Activated naive CD8-positive, alpha-beta T cell treated with anti-CD3 and anti-CD28 coated beads, Interleukin-2, amount 50 U/mL, for 24 hours (primary cell): ENCODE measurements around the gene HPCAL1.
A peak's percentile ranks its signal among the peaks of the same experiment; 100 is the strongest.

Experiments
- ATAC-seq: fragments of 150-1000 bp; cut with Tn5 transposase; one replicate; pipeline ENCODE4 v1.10.0; 2021
- DNase-seq: peaks from one replicate; pipeline ENCODE4 v3.0.0; 2021
- H3K27ac Mint-ChIP-seq: one replicate; pipeline ENCODE4 v1.8.0; 2021; ENCODE audit warnings: mild to moderate bottlenecking, mixed read lengths
- H3K27me3 Mint-ChIP-seq: one replicate; pipeline ENCODE4 v1.8.0; 2021; ENCODE audit warnings: mixed read lengths
- H3K36me3 Mint-ChIP-seq: one replicate; pipeline ENCODE4 v1.8.0; 2021; ENCODE audit warnings: low read depth, mixed read lengths
- H3K4me1 Mint-ChIP-seq: one replicate; pipeline ENCODE4 v1.8.0; 2021; ENCODE audit warnings: mixed read lengths
- H3K4me3 Mint-ChIP-seq: one replicate; pipeline ENCODE4 v1.8.0; 2021; ENCODE audit warnings: mild to moderate bottlenecking, moderate library complexity, mixed read lengths
- H3K9me3 Mint-ChIP-seq: one replicate; pipeline ENCODE4 v1.8.0; 2021; ENCODE audit warnings: mixed read lengths

Gene HPCAL1

GRCh38 chr2:10325278-10326145 lies 22.8 kb downstream of the HPCAL1 start:
- Mint-ChIP-seq H3K9me3 (peaks cover 5% of the 10 kb centered on the region), H3K36me3 (peaks cover 15% of the 10 kb centered on the region), H3K4me1 (peaks cover 73% of the 10 kb centered on the region), H3K27me3 (no peaks in the 10 kb centered on the region), H3K27ac (no peak overlapping the region), H3K4me3 (no peak overlapping the region)
- ATAC-seq (no peak), DNase-seq (no peak)

GRCh38 chr2:10326151-10326616 lies 23.5 kb downstream of the HPCAL1 start:
- DNase-seq (no peak), ATAC-seq (no peak)
- no peak overlapping the region for H3K27ac Mint-ChIP-seq
- peaks cover 9% of the 10 kb centered on the region for H3K36me3 Mint-ChIP-seq
- no peak overlapping the region for H3K4me3 Mint-ChIP-seq
- H3K27me3 Mint-ChIP-seq: no peaks in the 10 kb centered on the region
- peaks cover 80% of the 10 kb centered on the region for H3K4me1 Mint-ChIP-seq
- peaks cover under 1% of the 10 kb centered on the region for H3K9me3 Mint-ChIP-seq

DNA sequence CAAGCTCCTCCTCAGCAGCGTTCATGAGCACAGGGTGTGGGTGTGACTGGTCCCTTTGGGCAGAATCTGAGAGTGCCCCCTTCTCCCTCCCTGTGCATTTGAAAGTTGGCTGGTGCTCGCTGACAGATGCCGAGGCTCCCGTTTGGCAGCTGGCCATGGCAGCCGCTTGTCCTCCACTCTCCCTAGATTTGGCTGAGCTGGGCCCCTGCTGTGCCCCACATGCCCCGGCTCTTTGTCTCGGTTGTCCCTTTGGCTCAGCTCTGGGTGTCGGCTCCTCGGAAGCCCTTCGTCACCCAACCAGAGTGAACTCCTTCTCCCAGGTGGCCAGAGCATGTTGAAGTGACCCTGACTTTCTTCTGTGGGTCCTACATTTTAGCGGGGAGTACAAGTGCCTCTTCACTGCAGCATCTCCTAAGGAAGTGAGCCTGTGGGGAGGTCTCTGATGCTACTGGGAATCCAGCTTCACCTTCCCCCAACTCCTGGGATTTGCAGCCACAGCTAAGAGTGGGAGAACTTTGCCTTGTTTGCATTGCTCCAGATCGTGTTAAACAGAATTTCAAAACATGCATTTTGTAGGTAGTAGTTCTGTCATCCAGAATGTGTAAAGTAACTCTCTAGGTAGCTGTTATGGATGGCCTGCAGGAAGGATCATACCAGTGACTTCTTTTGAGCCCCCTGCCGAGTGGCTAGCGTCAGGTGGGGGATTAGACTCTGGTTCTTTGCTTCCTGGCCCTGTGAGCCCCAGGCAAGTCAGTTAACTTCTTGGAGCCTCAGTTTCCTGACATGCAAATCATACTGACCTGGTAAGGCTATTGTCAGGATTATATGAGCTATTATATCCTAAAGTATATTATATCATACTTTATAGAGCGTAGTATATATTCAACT lies 24.2 kb downstream of the HPCAL1 start:
- ATAC-seq (no peak), DNase-seq (no peak)
- Mint-ChIP-seq H3K27ac (peak overlapping the region; percentile 24), H3K4me3 (no peak overlapping the region), H3K9me3 (no peaks in the 10 kb centered on the region), H3K36me3 (peaks cover 3% of the 10 kb centered on the region), H3K4me1 (peaks cover 88% of the 10 kb centered on the region), H3K27me3 (no peaks in the 10 kb centered on the region)

- Mint-ChIP-seq H3K36me3 (no peaks in the 10 kb centered on the region), H3K9me3 (no peaks in the 10 kb centered on the region), H3K27me3 (no peaks in the 10 kb centered on the region), H3K4me3 (no peak overlapping the region), H3K4me1 (peaks cover 95% of the 10 kb centered on the region), H3K27ac (peak overlapping the region; percentile 24)
- DNase-seq (no peak), ATAC-seq (no peak)
Measured at GRCh38 chr2:10327896-10328669, 25.4 kb downstream of the HPCAL1 start.

DNA sequence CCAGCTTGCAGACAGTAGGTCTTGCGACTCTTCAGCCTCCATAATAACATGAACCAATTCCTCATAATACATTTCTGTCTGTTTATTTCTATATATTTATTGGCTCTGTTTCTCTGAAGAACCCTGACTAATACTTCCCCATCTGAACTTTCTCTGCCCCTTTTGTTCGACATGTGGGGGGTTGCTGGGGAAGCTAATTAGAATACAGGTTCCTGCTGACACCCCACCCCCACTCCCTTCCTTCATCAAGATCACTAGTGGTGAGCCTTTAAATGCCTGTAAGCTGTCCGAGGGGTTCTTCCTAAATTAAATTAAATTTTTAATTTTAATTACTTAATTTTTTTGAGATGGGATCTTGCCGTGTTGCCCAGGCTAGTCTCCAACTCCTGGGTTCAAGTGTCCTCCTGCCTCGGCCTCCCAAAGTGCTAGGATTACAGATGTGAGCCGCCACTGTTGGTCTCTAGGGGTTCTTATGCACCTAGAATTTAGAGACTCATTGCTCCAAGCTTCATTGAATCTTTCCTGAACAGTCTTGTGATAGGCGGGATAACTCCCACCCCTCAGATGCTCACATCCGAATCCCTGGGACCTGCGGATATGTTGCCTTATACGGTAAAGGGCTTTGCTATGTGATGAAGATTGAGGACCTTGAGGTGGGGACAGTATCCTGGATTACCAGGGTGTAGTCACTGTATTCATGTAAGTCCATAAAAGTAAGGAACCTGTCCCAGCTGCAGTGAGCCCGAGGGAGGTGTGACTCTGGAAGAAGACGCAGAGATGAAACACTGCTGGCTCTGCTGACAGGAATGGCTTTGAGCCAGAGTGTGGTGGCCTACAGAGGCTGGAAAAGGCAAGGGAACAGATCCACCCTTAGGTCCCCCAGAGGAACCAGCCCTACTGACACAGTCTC lies 26.2 kb downstream of the HPCAL1 start:
- Mint-ChIP-seq H3K27me3 (no peaks in the 10 kb centered on the region), H3K36me3 (peaks cover 4% of the 10 kb centered on the region), H3K4me3 (peak overlapping the region; percentile 88), H3K27ac (peak overlapping the region; percentile 97), H3K4me1 (peaks cover 96% of the 10 kb centered on the region), H3K9me3 (no peaks in the 10 kb centered on the region)
- no peak for DNase-seq
- no peak for ATAC-seq

- Mint-ChIP-seq H3K9me3 (no peaks in the 10 kb centered on the region), H3K27me3 (no peaks in the 10 kb centered on the region), H3K36me3 (peaks cover 4% of the 10 kb centered on the region), H3K4me3 (peak overlapping the region; percentile 88), H3K27ac (peak overlapping the region; percentile 97), H3K4me1 (peaks cover 90% of the 10 kb centered on the region)
- ATAC-seq (no peak), DNase-seq (no peak)
Measured at GRCh38 chr2:10329580-10329879, 26.8 kb downstream of the HPCAL1 start.

- Mint-ChIP-seq H3K4me1 (peaks cover 92% of the 10 kb centered on the region), H3K4me3 (peak overlapping the region; percentile 88), H3K36me3 (peaks cover 8% of the 10 kb centered on the region), H3K9me3 (no peaks in the 10 kb centered on the region), H3K27ac (peak overlapping the region; percentile 97), H3K27me3 (no peaks in the 10 kb centered on the region)
- DNase-seq: peak; percentile 24
- ATAC-seq: no peak
Measured at GRCh38 chr2:10329880-10330699, 27.4 kb downstream of the HPCAL1 start.

DNA sequence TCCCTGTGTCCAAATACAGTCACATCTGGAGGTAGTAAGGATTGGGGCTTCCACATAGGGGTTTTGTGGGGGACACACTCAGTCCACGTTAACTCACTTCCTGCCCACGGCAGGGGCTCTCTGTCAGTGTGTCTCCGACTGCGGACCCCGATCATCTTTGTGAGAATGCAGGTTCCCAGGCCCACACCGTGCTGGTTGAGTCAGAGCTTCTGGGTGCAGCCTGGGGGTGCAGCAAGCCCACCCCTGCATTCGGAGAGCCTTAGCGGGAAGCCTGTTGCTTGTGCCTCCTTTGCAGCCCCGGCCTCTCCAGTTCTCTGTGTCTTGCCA lies 28.0 kb downstream of the HPCAL1 start:
- Mint-ChIP-seq H3K36me3 (peaks cover 14% of the 10 kb centered on the region), H3K9me3 (no peaks in the 10 kb centered on the region), H3K27ac (peak overlapping the region; percentile 97), H3K4me1 (peaks cover 89% of the 10 kb centered on the region), H3K27me3 (no peaks in the 10 kb centered on the region), H3K4me3 (peak overlapping the region; percentile 88)
- no peak for ATAC-seq
- no peak for DNase-seq

- H3K4me1 Mint-ChIP-seq: peaks cover 85% of the 10 kb centered on the region
- peaks cover 15% of the 10 kb centered on the region for H3K36me3 Mint-ChIP-seq
- ATAC-seq: peak; percentile 24
- H3K27me3 Mint-ChIP-seq: no peaks in the 10 kb centered on the region
- H3K27ac Mint-ChIP-seq: peak overlapping the region; percentile 97
- H3K9me3 Mint-ChIP-seq: no peaks in the 10 kb centered on the region
- peak overlapping the region; percentile 88 for H3K4me3 Mint-ChIP-seq
- peak; percentile 83 for DNase-seq
Measured at GRCh38 chr2:10331027-10331701, 28.5 kb downstream of the HPCAL1 start.

GRCh38 chr2:10331702-10332401 lies 29.1 kb downstream of the HPCAL1 start:
- peak overlapping the region; percentile 97 for H3K27ac Mint-ChIP-seq
- H3K9me3 Mint-ChIP-seq: no peaks in the 10 kb centered on the region
- peaks cover 15% of the 10 kb centered on the region for H3K36me3 Mint-ChIP-seq
- H3K27me3 Mint-ChIP-seq: no peaks in the 10 kb centered on the region
- peak; percentile 78 for DNase-seq
- peaks cover 82% of the 10 kb centered on the region for H3K4me1 Mint-ChIP-seq
- peak overlapping the region; percentile 88 for H3K4me3 Mint-ChIP-seq
- peak; percentile 80 for ATAC-seq

GRCh38 chr2:10332402-10333246 lies 29.9 kb downstream of the HPCAL1 start:
- Mint-ChIP-seq H3K9me3 (no peaks in the 10 kb centered on the region), H3K27ac (peak overlapping the region; percentile 97), H3K4me3 (peak overlapping the region; percentile 88), H3K4me1 (peaks cover 75% of the 10 kb centered on the region), H3K27me3 (no peaks in the 10 kb centered on the region), H3K36me3 (peaks cover 15% of the 10 kb centered on the region)
- ATAC-seq (peak; percentile 69), DNase-seq (peak; percentile 73)
